ENCODE results near the gene FAM187B. TPM values are rescaled to one million over a fixed set of nuclear protein-coding genes. Genes with fewer than 3 reads are reported as not detected.
A peak's percentile ranks its signal among the peaks of the same experiment; 100 is the strongest.
"Not testable (repeated sequence)": the region's sequence is repeated elsewhere in the genome, so short reads cannot be mapped to it uniquely, and the experiment has no call there.

FAM187B gene
- total RNA-seq, 3 donors from 2014 or later = not detected

DNA sequence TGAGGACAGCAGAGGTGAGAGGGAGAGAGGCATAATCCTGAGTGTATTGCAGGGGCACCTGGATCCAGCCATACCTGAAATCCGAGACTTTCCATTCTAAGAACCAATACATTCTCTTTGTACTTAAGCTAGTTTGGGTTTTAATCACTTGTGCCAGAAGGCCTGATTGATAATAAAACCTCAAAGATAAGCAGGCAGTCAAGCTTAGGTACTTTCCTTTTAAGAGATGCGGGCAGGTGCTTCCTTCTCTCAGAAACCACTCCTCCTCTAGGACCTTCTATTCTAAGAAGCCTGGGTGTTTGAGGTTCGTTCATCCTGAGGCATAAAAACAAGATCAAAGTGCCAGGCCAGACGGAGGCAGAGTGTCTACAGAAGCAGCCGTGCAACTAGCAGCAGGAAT lies 22.2 kb downstream of the FAM187B start:
- TF ChIP-seq, protein P1, sequence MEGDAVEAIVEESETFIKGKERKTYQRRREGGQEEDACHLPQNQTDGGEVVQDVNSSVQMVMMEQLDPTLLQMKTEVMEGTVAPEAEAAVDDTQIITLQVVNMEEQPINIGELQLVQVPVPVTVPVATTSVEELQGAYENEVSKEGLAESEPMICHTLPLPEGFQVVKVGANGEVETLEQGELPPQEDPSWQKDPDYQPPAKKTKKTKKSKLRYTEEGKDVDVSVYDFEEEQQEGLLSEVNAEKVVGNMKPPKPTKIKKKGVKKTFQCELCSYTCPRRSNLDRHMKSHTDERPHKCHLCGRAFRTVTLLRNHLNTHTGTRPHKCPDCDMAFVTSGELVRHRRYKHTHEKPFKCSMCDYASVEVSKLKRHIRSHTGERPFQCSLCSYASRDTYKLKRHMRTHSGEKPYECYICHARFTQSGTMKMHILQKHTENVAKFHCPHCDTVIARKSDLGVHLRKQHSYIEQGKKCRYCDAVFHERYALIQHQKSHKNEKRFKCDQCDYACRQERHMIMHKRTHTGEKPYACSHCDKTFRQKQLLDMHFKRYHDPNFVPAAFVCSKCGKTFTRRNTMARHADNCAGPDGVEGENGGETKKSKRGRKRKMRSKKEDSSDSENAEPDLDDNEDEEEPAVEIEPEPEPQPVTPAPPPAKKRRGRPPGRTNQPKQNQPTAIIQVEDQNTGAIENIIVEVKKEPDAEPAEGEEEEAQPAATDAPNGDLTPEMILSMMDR (IDR thresholded peaks at IDR 0.05) = no peak
- no peaks in the 10 kb centered on the region for H3K4me1 ChIP-seq (ENCODE audit: low read depth)
- ATAC-seq = peak; percentile 69
- no peaks in the 10 kb centered on the region for H3K36me3 ChIP-seq (ENCODE audit: low read depth)
- H3K9me3 ChIP-seq = no peaks in the 10 kb centered on the region
- no peak overlapping the region for H3K4me3 ChIP-seq
- DNase-seq = peak in 1 of 3 donors; percentile 32
- intact Hi-C loops (cut with DNase I, micrococcal nuclease) = no loop called here

DNA sequence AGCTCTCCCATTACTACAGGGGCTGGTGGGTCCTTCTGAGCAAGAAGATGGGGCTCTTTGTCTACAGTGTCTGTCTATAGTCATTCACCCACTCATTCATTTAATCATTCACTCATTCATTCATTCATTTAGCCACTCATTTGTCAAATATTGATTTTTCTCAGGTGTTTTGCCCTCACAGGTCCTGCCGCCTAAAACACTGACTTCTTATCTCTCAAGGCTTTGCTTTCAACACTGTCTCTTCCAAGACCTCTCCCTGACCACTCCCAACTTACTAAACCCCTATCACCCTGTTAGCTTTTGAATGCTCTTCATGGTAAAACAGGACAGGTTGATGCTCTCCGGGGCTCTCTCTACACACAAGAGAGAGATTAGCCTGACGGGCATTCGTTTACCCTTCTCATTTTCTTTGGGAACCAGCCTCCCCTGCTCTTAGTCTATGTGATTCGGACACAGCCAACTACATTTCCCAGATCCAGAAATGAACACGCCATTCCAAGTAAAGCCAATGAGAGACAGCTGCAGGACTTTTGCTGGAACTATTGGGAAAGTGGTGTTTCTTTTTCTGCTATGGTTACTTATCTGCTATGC lies 22.7 kb downstream of the FAM187B start:
- DNase-seq (no peak), ATAC-seq (no peak)
- intact Hi-C loops (cut with DNase I, micrococcal nuclease) = no loop called here
- Histone ChIP-seq H3K36me3 (ENCODE audit: low read depth) (no peaks in the 10 kb centered on the region), H3K9me3 (no peaks in the 10 kb centered on the region), H3K4me3 (no peak overlapping the region), H3K4me1 (ENCODE audit: low read depth) (no peaks in the 10 kb centered on the region)
- TF ChIP-seq, protein P1 (IDR thresholded peaks at IDR 0.05) = no peak

DNA sequence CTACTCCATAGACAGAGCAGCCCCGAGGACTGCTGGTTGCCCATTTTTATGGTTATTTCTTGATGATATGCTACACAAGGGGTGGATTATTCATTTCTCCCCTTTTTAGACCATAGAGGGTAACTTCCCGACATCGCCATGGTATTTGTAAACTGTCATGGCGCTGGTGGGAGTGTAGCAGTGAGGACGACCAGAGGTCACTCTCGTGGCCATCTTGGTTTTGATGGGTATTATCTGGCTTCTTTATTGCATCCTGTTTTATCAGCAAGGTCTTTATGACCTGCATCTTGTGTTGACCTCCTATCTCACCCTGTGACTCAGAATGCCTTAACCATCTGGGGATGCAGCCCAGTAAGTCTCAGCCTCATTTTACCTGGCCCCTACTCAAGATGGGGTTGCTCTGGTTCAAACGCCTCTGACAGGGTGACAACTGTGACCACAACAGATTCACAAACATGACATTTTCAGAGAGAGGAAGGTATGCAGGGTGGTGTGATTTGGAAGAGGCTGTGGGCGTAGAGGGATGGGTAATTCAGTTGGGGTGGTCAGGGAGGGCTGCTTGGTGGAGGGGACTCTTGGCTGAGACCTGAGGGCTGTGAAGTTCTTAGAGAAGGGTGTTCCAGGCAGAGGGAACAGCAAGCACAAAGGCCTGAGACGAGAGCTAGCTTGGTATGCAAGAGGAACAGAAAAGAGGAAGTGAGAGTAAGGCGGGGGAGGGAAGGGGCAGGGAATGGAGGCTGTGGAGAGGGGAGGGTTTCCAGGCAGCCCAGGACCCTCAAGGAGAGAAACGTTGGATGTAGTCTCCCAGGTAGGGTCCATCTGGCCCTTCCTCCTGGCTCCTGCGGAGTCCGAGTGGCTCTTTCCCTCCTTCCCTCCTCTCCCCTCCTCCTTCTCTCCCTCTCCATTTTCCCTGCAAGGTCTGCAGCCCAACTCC lies 23.5 kb downstream of the FAM187B start:
- H3K4me1 ChIP-seq (ENCODE audit: low read depth) = no peaks in the 10 kb centered on the region
- intact Hi-C loops (cut with DNase I, micrococcal nuclease) = no loop called here
- ATAC-seq = peak; percentile 79

DNA sequence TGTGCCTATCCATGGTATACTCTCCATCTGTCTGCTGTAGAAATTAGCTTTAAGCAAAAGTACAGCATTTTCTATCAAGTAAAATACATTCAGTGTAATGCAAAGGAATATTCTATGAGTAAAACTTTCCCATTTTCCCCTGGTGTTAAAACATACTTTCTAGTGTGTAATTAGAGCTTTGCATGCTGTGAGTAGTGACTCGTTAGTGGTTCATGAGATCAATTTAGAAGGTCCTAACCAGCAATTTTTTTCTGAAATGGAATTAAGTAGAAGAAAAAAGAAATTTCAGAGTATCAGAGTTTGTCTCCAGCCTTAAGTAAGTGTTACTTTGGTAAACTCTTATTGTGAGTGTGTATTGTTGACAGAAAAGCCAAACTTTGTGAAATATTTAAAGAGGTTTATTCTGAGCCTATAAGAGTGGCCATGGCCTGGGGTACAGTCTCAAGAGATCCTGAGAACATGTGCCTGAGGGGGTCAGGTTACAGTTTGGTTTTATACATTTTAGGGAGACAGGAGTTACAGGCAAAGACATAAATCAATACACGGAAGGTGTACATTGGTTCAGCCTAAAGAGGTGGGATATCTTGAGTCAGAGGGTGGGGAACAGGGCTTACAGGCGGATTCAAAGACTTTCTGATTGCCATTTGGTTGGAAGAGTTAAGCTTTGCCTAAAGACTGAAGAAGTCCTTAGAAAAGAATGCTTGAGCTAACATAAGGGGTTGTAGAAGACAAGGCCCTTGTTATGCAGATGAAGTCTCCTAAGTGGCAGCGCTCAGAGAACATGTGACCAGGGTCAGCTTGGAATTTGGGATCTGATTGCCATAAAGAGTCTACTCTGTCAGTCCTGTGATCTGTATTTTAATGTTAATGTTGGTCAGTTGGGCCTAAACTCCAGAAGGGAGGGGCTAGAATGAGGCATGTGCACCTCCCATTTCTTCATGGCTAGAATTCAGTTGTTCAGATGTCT lies 25.5 kb downstream of the FAM187B start:
- Histone ChIP-seq H3K36me3 (ENCODE audit: low read depth) (no peaks in the 10 kb centered on the region), H3K9me3 (no peaks in the 10 kb centered on the region), H3K4me1 (ENCODE audit: low read depth) (no peaks in the 10 kb centered on the region), H3K4me3 (no peak overlapping the region)
- intact Hi-C loops (cut with DNase I, micrococcal nuclease) = no loop called here
- DNase-seq = no peak
- no peak for ATAC-seq
- TF ChIP-seq, protein P1 (IDR thresholded peaks at IDR 0.05) = no peak

More for the DNA sequence above, 23.5 kb downstream of the FAM187B start:
- TF ChIP-seq, protein P1 (IDR thresholded peaks at IDR 0.05) = no peak
- Histone ChIP-seq H3K9me3 (no peaks in the 10 kb centered on the region), H3K4me3 (no peak overlapping the region), H3K36me3 (ENCODE audit: low read depth) (no peaks in the 10 kb centered on the region)
- DNase-seq = peak in 1 of 3 donors; percentile 49

DNA sequence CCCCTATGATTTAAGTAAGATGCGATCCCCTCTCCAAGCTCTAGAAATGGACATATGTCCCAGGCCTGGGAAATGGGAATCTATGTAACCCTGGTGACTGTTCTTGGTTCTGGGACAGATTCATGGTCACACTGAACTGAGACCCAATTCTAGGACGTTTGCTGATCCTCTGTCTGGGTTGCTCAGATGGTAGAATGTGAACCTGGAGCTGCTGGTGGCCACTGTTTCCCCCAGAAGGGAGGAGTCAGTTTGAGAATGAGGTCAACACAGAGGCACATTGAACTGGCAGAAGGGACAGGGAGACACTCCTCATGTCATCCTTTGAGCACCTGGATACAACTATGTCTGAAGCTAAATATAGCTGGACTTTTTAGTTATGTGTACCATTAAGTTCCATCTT lies 29.1 kb downstream of the FAM187B start:
- no peaks in the 10 kb centered on the region for H3K4me1 ChIP-seq (ENCODE audit: low read depth)
- no peak for ATAC-seq
- H3K36me3 ChIP-seq (ENCODE audit: low read depth) = no peaks in the 10 kb centered on the region
- no peaks in the 10 kb centered on the region for H3K9me3 ChIP-seq
- TF ChIP-seq, protein P1 (IDR thresholded peaks at IDR 0.05) = no peak
- intact Hi-C loops (cut with DNase I, micrococcal nuclease) = no loop called here
- H3K4me3 ChIP-seq = no peak overlapping the region
- DNase-seq = no peak

DNA sequence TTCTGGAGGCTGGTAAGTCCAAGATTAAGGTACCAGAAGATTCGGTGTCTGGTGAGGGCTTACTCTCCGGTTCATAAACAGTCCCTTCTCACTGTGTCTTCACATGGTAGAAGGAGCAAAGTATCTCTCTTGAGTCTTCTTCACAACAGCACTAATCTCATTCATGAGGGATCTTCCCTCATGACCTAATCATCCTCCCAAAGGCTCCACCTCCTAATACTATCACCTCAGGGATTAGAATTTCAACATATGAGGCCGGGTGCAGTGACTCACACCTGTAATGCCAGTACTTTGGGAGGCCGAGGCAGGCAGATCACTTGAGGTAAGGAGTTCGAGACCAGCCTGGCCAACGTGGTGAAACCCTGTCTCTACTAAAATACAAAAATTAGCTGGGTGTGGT lies 31.7 kb downstream of the FAM187B start:
- ATAC-seq; DNase-seq; H3K9me3 ChIP-seq; H3K36me3 ChIP-seq (ENCODE audit: low read depth); intact Hi-C loops (cut with DNase I, micrococcal nuclease); H3K4me3 ChIP-seq; H3K4me1 ChIP-seq (ENCODE audit: low read depth): not testable (repeated sequence)
